Left ventricle myocardium inferior (tissue), 1 donor: ENCODE data around the gene HDLBP. TPM values are rescaled to one million over a fixed set of nuclear protein-coding genes. Genes with fewer than 3 reads are reported as not detected.
"Not testable (repeated sequence)": the region's sequence is repeated elsewhere in the genome, so short reads cannot be mapped to it uniquely, and the experiment has no call there.

Source experiments
- DNase-seq: peaks from one replicate; pipeline ENCODE4 v3.0.0-alpha.2; 2020
- H3K27ac ChIP-seq: fragments of 200-600 bp; replicated peaks from 2 replicates; pipeline ENCODE4 v1.8.0; 2021
- H3K27me3 ChIP-seq: fragments of 200-600 bp; 2 replicates; pipeline ENCODE4 v1.8.0; 2021; ENCODE audit warnings: low read depth
- H3K36me3 ChIP-seq: fragments of 200-600 bp; 2 replicates; pipeline ENCODE4 v1.8.0; 2021
- H3K4me1 ChIP-seq: fragments of 200-600 bp; 2 replicates; pipeline ENCODE4 v1.8.0; 2021
- H3K4me3 ChIP-seq: fragments of 200-600 bp; 2 replicates; pipeline ENCODE4 v1.8.0; 2021; ENCODE audit warnings: mild to moderate bottlenecking, moderate library complexity
- H3K9me3 ChIP-seq: fragments of 200-600 bp; replicated peaks from 2 replicates; pipeline ENCODE4 v1.8.0; 2021
- intact Hi-C: fragments of 100-400 bp; cut with micrococcal nuclease; formaldehyde crosslinking; loops from one replicate; pipeline ENCODE4 v1.11.0; 2022
- total RNA-seq: library from RNA; stranded (reverse); fragmentation: NEBNext Ultra II Directional; extraction: Animal tissue kit (Norgen Biotek cat#: 25700); gene quantifications from one replicate; pipeline ENCODE4 v1.2.1, GENCODE V29; 2021
- TF ChIP-seq, protein P1 (sequence below): fragments of 200-600 bp; IDR thresholded peaks from 2 replicates; pipeline ENCODE4 v1.8.0; 2021; ENCODE audit warnings: antibody characterized with exemption, mild to moderate bottlenecking, borderline replicate concordance
- donor health status: DM: no; HTN: yes; CAD: no; lungs with severe emphysema.

The HDLBP gene
- total RNA-seq, 1 donor from 2014 or later: 365 TPM

DNA sequence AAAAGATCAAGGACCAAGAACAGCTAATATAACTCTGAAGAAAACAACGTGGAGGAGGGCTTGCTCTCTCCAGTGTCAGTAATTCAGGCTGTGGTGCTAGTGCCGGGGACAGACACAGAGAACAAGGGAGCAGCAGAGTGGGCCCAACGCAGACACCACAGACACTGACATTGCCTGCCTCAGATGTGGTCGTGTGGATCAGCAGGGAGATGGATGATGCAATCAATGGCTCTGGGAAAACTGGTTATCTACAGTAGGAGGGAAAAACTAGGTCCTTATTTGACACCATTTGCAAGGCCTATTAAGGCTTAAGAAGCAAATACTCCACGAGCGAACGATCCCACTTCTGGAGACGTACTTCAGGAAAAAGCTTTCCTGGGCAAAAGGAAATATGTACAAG lies 36.1 kb downstream of the HDLBP start:
- intact Hi-C loops: no loop called here
- H3K9me3 ChIP-seq: peaks cover 9% of the 10 kb centered on the region
- H3K4me1 ChIP-seq: peaks cover 38% of the 10 kb centered on the region
- no peak for DNase-seq
- H3K4me3 ChIP-seq: no peak overlapping the region
- H3K27ac ChIP-seq: no peak overlapping the region
- no peaks in the 10 kb centered on the region for H3K36me3 ChIP-seq
- no peaks in the 10 kb centered on the region for H3K27me3 ChIP-seq
- TF ChIP-seq, protein P1, sequence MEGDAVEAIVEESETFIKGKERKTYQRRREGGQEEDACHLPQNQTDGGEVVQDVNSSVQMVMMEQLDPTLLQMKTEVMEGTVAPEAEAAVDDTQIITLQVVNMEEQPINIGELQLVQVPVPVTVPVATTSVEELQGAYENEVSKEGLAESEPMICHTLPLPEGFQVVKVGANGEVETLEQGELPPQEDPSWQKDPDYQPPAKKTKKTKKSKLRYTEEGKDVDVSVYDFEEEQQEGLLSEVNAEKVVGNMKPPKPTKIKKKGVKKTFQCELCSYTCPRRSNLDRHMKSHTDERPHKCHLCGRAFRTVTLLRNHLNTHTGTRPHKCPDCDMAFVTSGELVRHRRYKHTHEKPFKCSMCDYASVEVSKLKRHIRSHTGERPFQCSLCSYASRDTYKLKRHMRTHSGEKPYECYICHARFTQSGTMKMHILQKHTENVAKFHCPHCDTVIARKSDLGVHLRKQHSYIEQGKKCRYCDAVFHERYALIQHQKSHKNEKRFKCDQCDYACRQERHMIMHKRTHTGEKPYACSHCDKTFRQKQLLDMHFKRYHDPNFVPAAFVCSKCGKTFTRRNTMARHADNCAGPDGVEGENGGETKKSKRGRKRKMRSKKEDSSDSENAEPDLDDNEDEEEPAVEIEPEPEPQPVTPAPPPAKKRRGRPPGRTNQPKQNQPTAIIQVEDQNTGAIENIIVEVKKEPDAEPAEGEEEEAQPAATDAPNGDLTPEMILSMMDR: no peak

DNA sequence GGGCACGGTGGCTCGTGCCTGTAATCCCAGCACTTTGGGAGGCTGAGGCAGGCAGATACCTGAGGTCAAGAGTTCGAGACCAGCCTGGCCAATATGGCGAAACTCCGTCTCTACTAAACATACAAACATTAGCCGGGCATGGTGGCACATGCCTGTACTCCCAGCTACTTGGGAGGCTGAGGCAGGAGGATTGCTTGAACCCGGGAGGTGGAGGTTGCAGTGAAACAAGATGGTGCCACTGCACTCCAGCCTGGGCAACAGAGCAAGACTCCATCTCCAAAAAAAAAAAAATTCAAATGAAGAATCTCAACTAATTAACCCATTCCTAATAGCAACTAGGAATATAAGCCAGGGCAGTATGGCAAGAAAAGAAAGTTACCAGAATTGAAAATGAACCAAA lies 37.2 kb downstream of the HDLBP start:
- H3K36me3 ChIP-seq, H3K27me3 ChIP-seq, H3K4me3 ChIP-seq, DNase-seq, H3K27ac ChIP-seq, intact Hi-C loops, H3K9me3 ChIP-seq: not testable (repeated sequence)
- peaks cover 38% of the 10 kb centered on the region for H3K4me1 ChIP-seq

GRCh38 chr2:241275910-241276309 lies 39.6 kb downstream of the HDLBP start:
- Histone ChIP-seq H3K36me3 (no peaks in the 10 kb centered on the region), H3K4me1 (peaks cover 48% of the 10 kb centered on the region), H3K4me3 (no peak overlapping the region), H3K9me3 (peaks cover 9% of the 10 kb centered on the region), H3K27me3 (no peaks in the 10 kb centered on the region), H3K27ac (no peak overlapping the region)
- TF ChIP-seq, protein P1: no peak
- DNase-seq: no peak
- intact Hi-C loops: no loop called here

DNA sequence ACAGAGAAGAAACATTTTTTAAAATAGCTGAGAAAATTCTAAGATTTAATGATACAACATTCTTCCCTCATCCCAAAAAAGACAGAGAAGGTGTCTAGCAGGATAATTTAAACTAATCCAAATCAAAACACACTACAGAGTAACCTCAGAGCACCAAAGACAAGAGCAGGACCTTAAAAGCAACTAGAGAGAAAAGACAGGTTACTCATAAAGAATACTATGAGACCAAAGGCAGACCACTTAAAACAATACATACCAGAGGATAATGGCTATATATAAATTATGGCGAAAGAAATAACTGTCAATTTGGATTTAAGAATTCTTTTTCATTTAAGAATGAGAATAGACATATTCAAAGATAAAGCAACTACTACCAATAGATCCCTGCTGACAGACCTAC lies 40.0 kb downstream of the HDLBP start:
- DNase-seq: no peak
- Histone ChIP-seq H3K36me3 (no peaks in the 10 kb centered on the region), H3K4me1 (peaks cover 48% of the 10 kb centered on the region), H3K4me3 (no peak overlapping the region), H3K9me3 (peaks cover 9% of the 10 kb centered on the region), H3K27ac (no peak overlapping the region), H3K27me3 (no peaks in the 10 kb centered on the region)
- intact Hi-C loops: no loop called here
- TF ChIP-seq, protein P1: no peak

DNA sequence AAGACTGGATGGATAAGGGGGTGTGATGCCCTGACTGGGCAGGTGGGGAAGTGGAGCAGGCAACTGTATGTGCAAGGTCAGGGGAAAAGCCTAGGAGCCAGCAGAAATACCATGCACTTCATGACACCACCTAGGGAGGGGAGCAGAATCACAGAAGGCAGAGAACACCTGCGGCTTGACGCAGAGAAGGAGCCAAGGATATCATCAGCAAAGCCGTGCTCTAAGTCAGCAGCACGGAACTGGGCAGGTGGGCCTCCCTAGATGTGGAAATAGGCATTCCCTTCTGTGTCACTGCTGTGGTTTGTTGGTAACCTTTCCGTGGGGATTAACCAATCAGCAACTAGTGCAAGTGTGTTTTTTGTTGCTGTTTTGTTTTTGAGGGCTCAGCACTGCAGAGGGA lies 41.3 kb downstream of the HDLBP start:
- intact Hi-C loops: no loop called here
- H3K27ac ChIP-seq: peak overlapping the region; percentile 95
- DNase-seq: no peak

DNA sequence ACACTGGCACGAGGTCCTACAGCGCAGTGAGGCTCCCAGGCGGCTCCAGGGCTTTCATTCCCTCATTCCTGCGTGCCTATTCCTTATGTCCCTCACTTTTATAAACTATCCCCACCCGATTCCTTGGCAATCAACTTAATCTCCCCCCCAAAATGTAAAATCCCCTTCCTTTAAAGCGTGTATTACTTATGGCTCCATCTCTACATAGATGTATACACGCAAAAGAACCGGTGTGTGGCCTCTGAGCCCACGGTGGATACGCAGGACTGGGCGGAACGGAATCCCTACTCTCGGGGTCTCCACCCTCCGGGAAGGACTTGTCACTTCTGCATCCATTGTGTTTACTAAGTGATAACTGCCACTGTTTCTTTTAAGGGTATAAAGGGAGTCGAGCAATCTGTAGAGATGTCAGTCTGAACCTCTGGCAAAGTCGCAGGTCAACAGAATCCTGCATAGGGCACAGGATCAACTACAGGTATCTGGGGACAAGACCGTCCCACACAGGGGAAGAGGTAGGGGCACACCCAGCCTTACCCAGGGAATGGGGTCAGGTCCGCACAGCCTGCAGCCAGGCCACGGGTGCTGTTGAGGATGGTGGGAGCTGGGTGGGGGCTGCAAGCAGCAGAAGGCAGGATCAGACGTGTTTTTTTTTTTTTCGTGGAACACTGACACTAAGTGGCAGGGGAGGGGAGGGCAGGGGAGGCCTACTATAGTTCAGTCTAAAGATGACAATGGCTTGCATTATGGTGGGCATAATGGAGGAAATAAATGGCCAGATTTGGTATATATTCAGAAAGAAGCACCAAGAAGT lies 42.1 kb downstream of the HDLBP start:
- peaks cover 9% of the 10 kb centered on the region for H3K9me3 ChIP-seq
- TF ChIP-seq, protein P1: no peak
- H3K36me3 ChIP-seq: peaks cover 4% of the 10 kb centered on the region
- H3K4me3 ChIP-seq: peak overlapping the region; percentile 96
- intact Hi-C loops: no loop called here
- no peak for DNase-seq
- no peaks in the 10 kb centered on the region for H3K27me3 ChIP-seq
- H3K27ac ChIP-seq: peak overlapping the region; percentile 95
- H3K4me1 ChIP-seq: peaks cover 52% of the 10 kb centered on the region

More for the DNA sequence above, 41.3 kb downstream of the HDLBP start:
- no peak overlapping the region for H3K4me3 ChIP-seq
- no peaks in the 10 kb centered on the region for H3K27me3 ChIP-seq
- no peaks in the 10 kb centered on the region for H3K36me3 ChIP-seq
- H3K4me1 ChIP-seq: peaks cover 48% of the 10 kb centered on the region
- TF ChIP-seq, protein P1: no peak
- H3K9me3 ChIP-seq: peaks cover 9% of the 10 kb centered on the region
